ENCODE results near the gene ZNF502.
"Not testable (repeated sequence)": the region's sequence is repeated elsewhere in the genome, so short reads cannot be mapped to it uniquely, and the experiment has no call there.

The ZNF502 gene

GRCh38 chr3:44712455-44713075 lies at the start of gene ZNF502:
Gene ZNF502 (plus strand): TSS chr3:44712660. CDS start chr3:44720262, 7,602 bp downstream.
- DNase-seq: peak; percentile 38

GRCh38 chr3:44665173-44665572 lies 47.3 kb upstream of the ZNF502 start:
- DNase-seq: no peak

- DNase-seq: no peak
Observed at GRCh38 chr3:44666346-44666745, 46.1 kb upstream of the ZNF502 start.

- DNase-seq: no peak
Observed at GRCh38 chr3:44669760-44670159, 42.7 kb upstream of the ZNF502 start.

- not testable (repeated sequence) for DNase-seq
Observed at GRCh38 chr3:44673466-44673865, 39.0 kb upstream of the ZNF502 start.

GRCh38 chr3:44674211-44674610 lies 38.2 kb upstream of the ZNF502 start:
- DNase-seq: no peak

GRCh38 chr3:44678480-44679116 lies 33.9 kb upstream of the ZNF502 start:
- DNase-seq: no peak

- no peak for DNase-seq
Observed at GRCh38 chr3:44680921-44681455, 31.5 kb upstream of the ZNF502 start.

- DNase-seq: no peak
Observed at GRCh38 chr3:44682182-44682896, 30.1 kb upstream of the ZNF502 start.

GRCh38 chr3:44685128-44685800 lies 27.2 kb upstream of the ZNF502 start:
- DNase-seq: peak; percentile 26

- no peak for DNase-seq
Observed at GRCh38 chr3:44687898-44688297, 24.6 kb upstream of the ZNF502 start.

- no peak for DNase-seq
Observed at GRCh38 chr3:44721231-44722102, 9.0 kb downstream of the ZNF502 start.

GRCh38 chr3:44722103-44722401 lies 9.6 kb downstream of the ZNF502 start:
- DNase-seq: no peak

- DNase-seq: peak; percentile 71
Observed at GRCh38 chr3:44729384-44729910, 17.0 kb downstream of the ZNF502 start, which contains the start of gene ZNF501. Gene ZNF501 (plus strand): TSS chr3:44729635. CDS start chr3:44734422, 4,787 bp downstream.

GRCh38 chr3:44734646-44735168 lies 22.2 kb downstream of the ZNF502 start:
- no peak for DNase-seq

GRCh38 chr3:44761101-44761423 lies 48.6 kb downstream of the ZNF502 start:
- DNase-seq: peak; percentile 3

GRCh38 chr3:44761424-44762169 lies 49.1 kb downstream of the ZNF502 start, which contains the start of the genes KIAA1143 and KIF15:
Gene KIAA1143 (minus strand): TSS chr3:44761619. CDS start chr3:44761602, 17 bp downstream.
Gene KIF15 (plus strand): TSS chr3:44761794. CDS start chr3:44761866, 72 bp downstream.
- peak; percentile 97 for DNase-seq

GRCh38 chr3:44762170-44762677 lies 49.8 kb downstream of the ZNF502 start:
- peak; percentile 19 for DNase-seq

GRCh38 chr3:44762690-44763089 lies 50.2 kb downstream of the ZNF502 start:
- no peak for DNase-seq

- DNase-seq: no peak
Observed at GRCh38 chr3:44764248-44764647, 51.8 kb downstream of the ZNF502 start.
